ENCODE data around the gene FUT1. TPM values are rescaled to one million over a fixed set of nuclear protein-coding genes. Genes with fewer than 3 reads are reported as not detected.

The FUT1 gene
- total RNA-seq, 1 donor from 2014 or later: 0.29 TPM

DNA sequence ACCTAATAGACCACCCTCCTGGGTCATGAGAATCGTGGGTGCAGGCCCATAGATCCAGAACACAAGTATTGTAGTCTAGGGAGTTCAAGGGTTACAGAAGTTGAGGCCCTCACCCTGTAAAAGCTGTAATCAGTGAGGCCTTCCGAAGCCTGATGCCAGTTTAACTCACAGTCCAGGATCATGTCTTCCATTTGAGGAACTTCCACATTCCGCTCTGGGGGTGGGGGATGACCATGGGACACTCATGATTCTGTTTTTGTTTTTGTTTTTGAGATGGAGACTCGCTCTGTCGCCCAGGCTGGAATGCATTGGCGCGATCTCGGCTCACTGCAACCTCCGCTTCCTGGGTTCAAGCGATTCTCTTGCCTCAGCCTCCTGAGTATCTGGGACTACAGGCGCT, 10.3 kb downstream of the FUT1 start:
- intact Hi-C loops (cut with micrococcal nuclease): no loop called here

GRCh38 chr19:48741129-48741999, 11.1 kb downstream of the FUT1 start:
- intact Hi-C loops (cut with micrococcal nuclease): loop anchor here (2.0 kb wide), 1 partner anchor 249 kb away; no protein-coding TSS in a partner anchor

GRCh38 chr19:48740164-48740972, 12.1 kb downstream of the FUT1 start, which contains the start of gene RASIP1:
RASIP1 (minus strand) TSS chr19:48740610; CDS start chr19:48740282, 328 bp downstream.
- intact Hi-C loops (cut with micrococcal nuclease): loop anchor here (2.0 kb wide), 1 partner anchor 248 kb away; no protein-coding TSS in a partner anchor

GRCh38 chr19:48739404-48740163, 12.9 kb downstream of the FUT1 start:
- intact Hi-C loops (cut with micrococcal nuclease): loop anchor here (1.0 to 2.0 kb wide), 2 partner anchors 64 to 247 kb away; no protein-coding TSS in a partner anchor

GRCh38 chr19:48738557-48739403, 13.7 kb downstream of the FUT1 start:
- intact Hi-C loops (cut with micrococcal nuclease): loop anchor here (1.0 kb wide), 6 partner anchors 9 to 92 kb away; partner anchors contain the start of gene CA11

DNA sequence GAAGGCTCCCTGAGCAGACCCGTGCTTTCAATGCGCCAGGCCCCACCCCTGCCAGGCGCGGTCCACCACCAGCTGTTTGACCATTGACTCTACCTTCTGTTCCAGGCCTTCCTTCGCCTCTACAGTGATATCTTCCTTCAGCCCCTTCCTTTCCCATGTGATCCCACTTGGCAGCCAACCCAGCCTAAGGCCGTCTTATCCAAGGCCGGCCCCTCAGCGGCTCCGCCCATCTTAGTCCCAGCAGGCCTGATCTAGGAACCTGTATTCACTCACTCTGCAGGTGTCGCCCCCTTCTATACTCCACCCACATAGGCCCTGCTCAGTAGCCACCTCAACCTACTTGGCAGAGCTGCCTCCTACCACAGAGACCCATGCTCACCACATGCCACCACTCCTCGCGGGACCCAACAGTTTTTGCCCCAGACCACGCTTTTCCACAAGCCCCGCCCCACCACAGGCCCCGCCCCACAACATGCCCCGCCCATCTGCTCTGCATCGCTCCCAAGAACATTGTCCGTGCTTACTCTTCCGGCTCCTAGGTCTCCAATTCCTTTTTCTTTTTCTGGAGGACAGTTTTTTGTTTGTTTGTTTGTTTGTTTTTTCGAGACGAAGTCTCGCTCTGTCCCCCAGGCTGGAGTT, 15.0 kb downstream of the FUT1 start:
- intact Hi-C loops (cut with micrococcal nuclease): no loop called here

DNA sequence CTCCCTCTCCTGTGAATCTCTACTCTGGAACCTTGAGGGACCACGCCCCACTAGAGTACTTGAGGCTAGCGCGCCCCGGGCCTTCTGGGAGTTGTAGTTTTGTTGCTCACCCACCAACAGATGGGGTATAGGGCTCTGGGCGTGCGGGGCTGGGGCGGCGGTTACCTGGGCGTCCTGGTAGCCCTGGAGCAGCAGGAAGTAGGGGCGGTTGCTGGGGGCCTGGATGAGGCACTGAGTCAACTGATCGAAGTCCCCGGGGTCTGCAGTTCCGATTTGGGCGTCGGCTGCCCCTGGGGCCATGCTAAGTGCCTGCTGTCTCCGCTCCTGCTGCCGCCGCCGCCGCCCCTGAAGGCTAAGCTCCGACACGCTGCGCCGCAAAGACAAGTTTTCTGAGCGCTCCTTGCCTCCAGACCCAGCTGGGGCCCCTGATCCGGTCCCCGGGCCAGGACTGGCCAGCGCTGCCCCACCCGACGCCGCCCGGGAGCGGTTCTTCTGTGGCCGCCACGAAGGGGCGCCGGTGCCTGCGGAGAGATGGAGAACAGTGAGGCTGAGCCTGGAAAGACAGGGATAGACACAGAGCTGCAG, 17.3 kb downstream of the FUT1 start:
- intact Hi-C loops (cut with micrococcal nuclease): no loop called here

DNA sequence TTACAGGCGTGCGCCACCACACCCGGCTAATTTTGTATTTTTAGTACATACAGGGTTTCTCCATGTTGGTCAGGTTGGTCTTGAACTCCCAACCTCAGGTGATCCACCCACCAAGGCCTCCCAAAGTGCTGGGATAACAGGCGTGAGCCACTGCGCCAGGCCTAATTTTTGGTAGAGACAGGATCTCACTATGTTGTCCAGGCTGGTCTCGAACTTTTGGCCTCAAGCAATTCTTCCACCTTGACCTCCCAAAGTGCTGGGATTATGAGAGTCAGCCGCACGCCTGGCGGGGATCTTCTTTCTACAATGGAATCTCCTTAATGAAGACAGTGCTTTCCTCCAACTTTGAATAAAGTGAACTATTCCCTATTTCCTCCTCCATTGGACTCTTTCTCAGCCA, 17.8 kb downstream of the FUT1 start:
- intact Hi-C loops (cut with micrococcal nuclease): no loop called here

- intact Hi-C loops (cut with micrococcal nuclease): no loop called here
Observed at GRCh38 chr19:48731452-48731851, 21.0 kb downstream of the FUT1 start.

- intact Hi-C loops (cut with micrococcal nuclease): loop anchor here (10.0 kb wide), 1 partner anchor 314 kb away; no protein-coding TSS in a partner anchor
Observed at GRCh38 chr19:48728911-48729664, 23.4 kb downstream of the FUT1 start.

DNA sequence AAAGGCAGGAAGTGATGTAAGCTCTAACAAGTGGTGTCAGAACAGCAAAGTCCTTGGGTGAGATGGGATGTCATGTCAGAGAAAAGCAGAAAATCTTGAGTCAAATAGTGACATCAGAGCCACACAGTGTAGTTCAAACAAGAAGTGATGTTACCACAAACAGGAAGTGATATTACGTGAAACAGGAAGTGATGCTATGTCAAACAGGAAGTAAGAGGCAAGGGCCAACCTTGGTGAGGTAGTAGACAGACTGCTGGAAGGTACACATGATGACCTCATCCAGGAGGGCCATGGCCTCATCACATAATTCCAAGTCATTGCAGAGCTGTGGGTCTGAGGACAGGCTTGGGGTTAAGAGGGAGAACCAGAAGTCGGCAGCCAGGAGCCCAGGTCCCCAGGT, 25.9 kb downstream of the FUT1 start:
- intact Hi-C loops (cut with micrococcal nuclease): loop anchor here (1.0 to 10.0 kb wide), 3 partner anchors 12 to 312 kb away; no protein-coding TSS in a partner anchor

- intact Hi-C loops (cut with micrococcal nuclease): loop anchor here (1.0 to 10.0 kb wide), 2 partner anchors 20 to 310 kb away; no protein-coding TSS in a partner anchor
Observed at GRCh38 chr19:48724796-48725753, 27.4 kb downstream of the FUT1 start.

- intact Hi-C loops (cut with micrococcal nuclease): loop anchor here (10.0 kb wide), 1 partner anchor 307 kb away; no protein-coding TSS in a partner anchor
Observed at GRCh38 chr19:48722196-48722708, 30.2 kb downstream of the FUT1 start.

DNA sequence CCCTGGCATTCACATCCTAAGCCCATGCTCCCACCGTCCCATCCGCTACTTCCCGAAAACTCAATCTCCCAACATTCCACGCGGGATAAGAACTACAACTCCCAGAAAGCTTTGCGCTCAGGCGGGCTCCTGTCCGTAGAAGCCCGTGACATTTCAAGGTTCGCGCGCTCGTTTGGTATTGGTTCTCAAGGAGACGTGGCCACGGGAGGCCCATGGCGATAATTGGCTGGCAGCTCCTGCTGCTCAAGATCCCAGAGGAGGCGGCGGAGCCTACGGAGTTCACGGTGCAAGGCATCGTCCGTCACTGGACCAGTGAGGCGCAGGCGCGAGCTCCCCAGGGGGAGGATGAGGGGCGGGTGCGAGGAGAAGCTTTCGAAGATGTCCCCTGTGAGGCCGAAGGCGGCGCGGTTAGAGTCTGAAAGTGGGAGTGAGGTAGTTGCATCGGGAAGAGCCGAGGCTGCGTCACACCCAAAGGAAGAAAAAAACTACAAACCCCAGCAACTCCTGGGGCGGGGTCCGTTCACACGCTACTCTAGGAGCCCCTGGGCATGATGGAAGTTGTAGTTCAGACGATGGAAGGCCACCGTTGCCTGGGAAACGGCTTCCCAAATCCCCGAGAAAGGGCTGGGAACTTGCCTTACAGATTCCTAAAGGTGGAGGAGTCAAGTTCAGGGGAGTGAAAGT, 31.7 kb downstream of the FUT1 start:
- intact Hi-C loops (cut with micrococcal nuclease): loop anchor here (1.0 to 10.0 kb wide), 6 partner anchors 18 to 356 kb away; partner anchors contain the start of genes DBP, NUCB1 and SYNGR4

GRCh38 chr19:48720251-48720612, 32.2 kb downstream of the FUT1 start:
- intact Hi-C loops (cut with micrococcal nuclease): loop anchor here (1.0 to 10.0 kb wide), 6 partner anchors 18 to 356 kb away; partner anchors contain the start of genes DBP, NUCB1 and SYNGR4
